HL-60 (cell line): ENCODE results near the gene STX7.
"Not testable (repeated sequence)": the region's sequence is repeated elsewhere in the genome, so short reads cannot be mapped to it uniquely, and the experiment has no call there.

Experiments
- DNase-seq, 2 experiments: peaks; one replicate each; pipeline ENCODE4 v3.0.0-alpha.2; 2010 to 2020; ENCODE audit warnings: low read depth in 1 of 2, low spot score in 1 of 2
- H3K27ac ChIP-seq: fragments of 250-450 bp; sonication (Bioruptor Pico); replicated peaks from 2 replicates; pipeline ENCODE4 v1.5.1; 2020; ENCODE audit warnings: mild to moderate bottlenecking, moderate library complexity
- H3K27me3 ChIP-seq: fragments of 250-450 bp; sonication (Bioruptor Pico); 2 replicates; pipeline ENCODE4 v1.5.1; 2021; ENCODE audit warnings: mild to moderate bottlenecking, moderate library complexity; ENCODE audit not compliant: insufficient read depth, poor library complexity, severe bottlenecking
- H3K4me3 ChIP-seq: replicated peaks from 2 replicates; pipeline ENCODE4 v1.5.1; 2011; ENCODE audit warnings: mild to moderate bottlenecking, control low read depth, low read length; ENCODE audit not compliant: insufficient read depth
- CTCF ChIP-seq: IDR thresholded peaks from one replicate; pipeline ENCODE4 v1.5.1; 2011; ENCODE audit warnings: low read length, control low read depth, inconsistent platforms; ENCODE audit not compliant: insufficient read depth
- GABPA ChIP-seq: IDR thresholded peaks from 2 replicates; pipeline ENCODE4 v1.6.1; 2012; ENCODE audit warnings: low read depth
- POLR2AphosphoS5 ChIP-seq: IDR thresholded peaks from 2 replicates; pipeline ENCODE4 v1.6.1; 2012; ENCODE audit warnings: low read depth
- REST ChIP-seq: IDR thresholded peaks from 2 replicates; pipeline ENCODE4 v1.6.1; 2012; ENCODE audit warnings: low read depth; ENCODE audit not compliant: insufficient replicate concordance
- SPI1 ChIP-seq: IDR thresholded peaks from 2 replicates; pipeline ENCODE4 v1.6.1; 2012; ENCODE audit warnings: low read depth, mild to moderate bottlenecking, borderline replicate concordance
- long read RNA-seq: library from polyadenylated mRNA; unstranded; transcript quantifications from one replicate; pipeline ENCODE4 v2.0.0, GENCODE V29; 2020

The STX7 gene, protein sequence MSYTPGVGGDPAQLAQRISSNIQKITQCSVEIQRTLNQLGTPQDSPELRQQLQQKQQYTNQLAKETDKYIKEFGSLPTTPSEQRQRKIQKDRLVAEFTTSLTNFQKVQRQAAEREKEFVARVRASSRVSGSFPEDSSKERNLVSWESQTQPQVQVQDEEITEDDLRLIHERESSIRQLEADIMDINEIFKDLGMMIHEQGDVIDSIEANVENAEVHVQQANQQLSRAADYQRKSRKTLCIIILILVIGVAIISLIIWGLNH
- long read RNA-seq, full-length matches to known transcripts, result 158 of 178 reads
- long read RNA-seq, partial matches to known transcripts, result 5 of 178 reads
- long read RNA-seq, other reads (novel, unspliced or antisense), result 15 of 178 reads

- H3K27me3 ChIP-seq, result no peaks in the 10 kb centered on the region
- DNase-seq, result peak; percentile 52 to 89
- peak within 1 kb of the TSS; percentile 94 for H3K4me3 ChIP-seq
- no peak for TF ChIP-seq GABPA
- no peak for TF ChIP-seq SPI1
- TF ChIP-seq POLR2AphosphoS5, result peak; percentile 34; the same call in 1 of the 2 replicates
- TF ChIP-seq REST, result peak; percentile 47
- no peak for TF ChIP-seq CTCF
- peak within 1 kb of the TSS; percentile 82 for H3K27ac ChIP-seq
Observed at GRCh38 chr6:132512638-132513632, at the start of gene STX7. Gene STX7, minus strand, starts transcription at chr6:132513116. Its CDS starts 9,586 bp downstream, at chr6:132503530.

DNA sequence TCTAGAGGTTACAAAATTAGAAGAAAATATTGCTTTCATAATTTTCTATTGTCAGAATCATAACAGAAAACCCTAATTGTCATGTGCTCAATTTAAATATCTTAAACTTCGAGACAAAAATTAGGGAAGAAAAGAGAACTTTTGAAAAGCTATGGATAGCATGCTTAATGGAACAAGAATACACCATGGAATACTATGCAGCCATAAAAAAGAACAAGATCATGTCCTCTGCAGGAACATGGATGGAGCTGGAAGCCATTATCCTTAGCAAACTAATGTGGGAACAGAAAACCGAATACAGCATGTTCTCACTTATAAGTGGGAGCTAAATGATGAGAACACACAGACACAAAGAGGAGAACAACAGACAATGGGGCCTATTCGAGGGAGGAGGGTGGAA lies 47.2 kb upstream of the STX7 start:
- DNase-seq, H3K4me3 ChIP-seq, H3K27ac ChIP-seq, H3K27me3 ChIP-seq: not testable (repeated sequence)

DNA sequence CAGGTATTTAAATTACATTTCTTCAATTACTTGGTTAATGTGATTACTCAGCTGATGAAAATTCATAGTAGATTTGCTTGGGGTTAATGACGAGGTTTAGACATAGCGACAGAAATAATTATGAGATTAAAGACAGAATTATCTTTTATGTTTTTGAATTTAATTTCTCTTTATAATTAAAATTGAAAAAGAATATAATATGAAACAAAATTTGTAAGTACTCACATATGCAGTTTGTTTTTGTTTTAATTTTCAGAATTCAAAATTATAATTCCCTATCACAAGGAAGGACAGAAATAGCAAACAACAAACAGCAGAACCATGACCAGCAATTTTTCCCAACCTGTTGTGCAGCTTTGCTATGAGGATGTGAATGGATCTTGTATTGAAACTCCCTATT lies 39.5 kb upstream of the STX7 start, which contains the start of gene TAAR8:
TAAR8 (plus strand) TSS at position 301 of the 400 bp plus-strand sequence; CDS start at position 322, 21 bp downstream.
- no peak for DNase-seq
- Histone ChIP-seq H3K27me3 (no peaks in the 10 kb centered on the region), H3K27ac (no peak within 1 kb of the TSS), H3K4me3 (no peak within 1 kb of the TSS)
- no peak for TF ChIP-seq GABPA
- TF ChIP-seq REST, result no peak
- TF ChIP-seq CTCF, result no peak

GRCh38 chr6:132551214-132551613 lies 38.3 kb upstream of the STX7 start:
- Histone ChIP-seq H3K27me3 (no peaks in the 10 kb centered on the region), H3K27ac (no peak overlapping the region), H3K4me3 (no peak overlapping the region)
- TF ChIP-seq SPI1 (no peak), GABPA (no peak), POLR2AphosphoS5 (no peak), REST (no peak), CTCF (no peak)
- no peak for DNase-seq
